ENCODE results near the gene ARHGEF7.

ARHGEF7 gene

DNA sequence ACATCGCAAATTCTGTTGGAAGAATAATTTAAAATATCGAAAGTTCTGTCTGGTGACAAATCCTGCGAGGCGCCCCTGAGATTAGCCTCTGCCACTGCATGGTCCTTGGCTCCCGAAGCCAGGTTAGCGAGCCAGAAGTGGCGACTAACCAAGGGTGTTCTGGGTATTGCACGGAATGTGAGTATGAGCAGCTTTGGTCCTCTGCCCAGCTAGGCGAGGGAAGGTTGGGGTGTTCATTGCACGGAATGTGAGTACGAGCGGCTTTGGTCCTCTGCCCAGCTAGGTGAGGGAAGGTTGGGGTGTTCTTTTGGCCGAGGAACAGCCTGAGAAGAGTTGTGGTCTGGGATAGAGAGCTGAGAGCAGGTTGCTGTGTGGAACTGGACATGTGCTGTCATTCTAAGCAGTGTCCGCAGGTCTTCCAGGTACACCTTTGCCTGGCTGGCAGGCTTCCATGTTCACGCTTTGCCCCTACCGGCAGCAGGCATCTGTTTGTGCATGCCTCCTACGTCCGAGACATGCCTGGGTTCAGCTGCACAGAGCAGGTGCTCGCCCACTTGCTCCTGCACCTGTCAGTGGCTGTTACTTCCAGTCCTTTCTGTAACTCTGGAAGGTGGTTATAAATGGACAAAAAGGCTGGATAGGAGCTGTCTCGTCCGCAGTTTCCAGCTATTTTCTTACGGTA lies 187.1 kb downstream of the ARHGEF7 start:
- no peak for DNase-seq (ENCODE audit: low spot score)

DNA sequence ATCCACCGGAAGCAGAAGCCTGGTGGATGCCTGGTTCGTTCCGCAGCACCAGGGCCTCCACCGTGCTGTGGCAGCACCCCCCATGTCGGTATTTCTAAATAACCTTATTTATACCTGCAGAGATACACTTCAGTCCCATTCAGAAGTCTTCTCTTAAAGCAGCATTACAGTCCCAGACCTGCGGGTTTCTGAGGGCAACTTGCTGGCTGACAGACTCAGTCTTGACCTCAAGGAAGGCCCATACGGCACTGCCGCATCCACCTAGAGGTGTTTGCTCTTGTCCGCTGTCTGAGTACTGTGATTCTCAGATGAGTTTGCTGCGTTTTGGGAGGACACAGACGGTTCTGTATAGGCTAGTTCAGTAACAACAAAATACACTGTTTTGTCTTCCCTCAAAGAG lies 188.4 kb downstream of the ARHGEF7 start:
- no peak for DNase-seq (ENCODE audit: low spot score)

DNA sequence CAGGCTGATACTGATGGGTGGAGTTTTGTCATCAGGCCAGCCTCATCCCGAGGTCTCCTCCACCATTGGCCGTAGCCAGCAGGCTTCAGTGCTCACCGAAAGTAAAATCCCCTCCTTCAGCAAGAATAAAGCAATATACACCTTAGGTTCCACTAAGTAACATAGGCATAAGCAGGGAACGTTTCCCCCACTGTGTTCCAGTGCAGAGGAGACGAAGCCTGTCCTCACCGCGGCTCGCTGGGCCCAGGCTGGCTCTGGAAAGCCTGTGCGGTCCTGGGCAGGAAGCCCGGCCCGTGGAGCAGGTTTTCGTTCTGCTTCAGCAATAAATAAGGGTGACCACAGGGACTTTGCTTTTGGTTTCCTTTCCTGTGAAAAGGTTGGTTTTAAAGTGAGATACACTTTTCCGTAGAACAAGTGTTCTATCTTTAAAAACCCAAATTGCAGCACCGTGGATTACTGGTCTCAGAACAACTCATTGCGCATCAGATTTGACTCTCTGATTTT lies 189.0 kb downstream of the ARHGEF7 start:
- no peak for DNase-seq (ENCODE audit: low spot score)

DNA sequence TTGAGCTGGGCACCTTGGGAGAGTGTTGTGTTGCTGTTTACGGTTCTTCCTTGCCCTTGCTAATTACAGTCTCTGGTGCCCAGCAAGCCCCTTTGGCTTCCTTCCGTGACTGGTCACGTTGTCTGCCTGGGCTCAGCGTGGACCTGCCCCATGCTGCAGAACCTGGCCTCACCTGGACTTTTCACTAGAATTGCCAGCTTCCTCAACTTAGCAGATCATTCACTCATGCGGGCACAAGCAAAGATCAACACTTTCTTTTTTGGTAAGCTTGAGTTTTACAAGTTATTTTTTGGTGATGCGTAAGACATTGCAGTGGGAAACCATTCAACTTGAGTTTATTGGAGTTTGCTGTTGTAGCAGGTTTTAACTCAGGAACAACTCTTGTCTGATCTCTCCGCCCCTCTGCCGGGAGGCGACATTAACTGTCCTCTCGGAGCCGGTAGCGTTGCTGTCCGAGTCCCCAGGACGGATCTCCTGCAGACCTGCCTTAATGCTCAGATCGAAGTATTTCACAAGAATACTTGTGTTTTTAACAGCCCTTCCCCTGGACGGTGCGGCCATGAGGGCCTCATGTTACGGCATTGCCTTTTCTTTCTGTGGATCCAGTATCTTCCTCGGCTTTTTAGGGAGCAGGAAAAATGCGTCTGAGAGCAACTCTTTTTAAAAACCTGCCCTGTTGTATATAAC lies 189.6 kb downstream of the ARHGEF7 start:
- DNase-seq (ENCODE audit: low spot score), result no peak

DNA sequence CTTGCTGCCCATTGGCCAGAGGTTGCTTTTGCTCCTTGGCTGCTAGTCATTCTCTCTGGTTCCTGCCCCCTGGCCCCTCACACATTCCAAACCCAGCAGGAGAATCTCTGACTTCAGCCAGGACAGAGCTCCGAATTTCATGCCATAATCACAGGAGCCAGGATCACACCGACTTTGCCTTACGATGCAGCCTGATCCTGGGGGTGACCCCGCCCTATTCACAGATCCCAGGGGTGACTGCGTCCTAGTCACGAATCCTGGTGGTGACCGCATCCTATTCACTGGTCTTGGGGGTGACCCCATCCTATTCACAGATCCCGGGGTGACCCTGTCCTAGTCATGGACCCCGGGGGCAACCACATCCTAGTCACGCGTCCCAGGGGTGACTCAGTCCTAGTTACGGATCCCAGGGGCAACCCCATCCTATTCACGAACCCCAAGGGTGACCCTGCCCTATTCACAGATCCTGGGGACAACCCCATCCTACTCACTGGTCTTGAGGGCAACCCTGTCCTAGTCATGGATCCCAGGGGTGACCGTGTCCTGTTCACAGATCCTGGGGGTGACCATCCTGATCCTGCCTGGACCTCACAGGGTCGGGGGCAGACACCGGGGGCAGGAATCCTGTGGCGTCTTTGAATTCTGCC lies 198.0 kb downstream of the ARHGEF7 start:
- DNase-seq (ENCODE audit: low spot score), result no peak

DNA sequence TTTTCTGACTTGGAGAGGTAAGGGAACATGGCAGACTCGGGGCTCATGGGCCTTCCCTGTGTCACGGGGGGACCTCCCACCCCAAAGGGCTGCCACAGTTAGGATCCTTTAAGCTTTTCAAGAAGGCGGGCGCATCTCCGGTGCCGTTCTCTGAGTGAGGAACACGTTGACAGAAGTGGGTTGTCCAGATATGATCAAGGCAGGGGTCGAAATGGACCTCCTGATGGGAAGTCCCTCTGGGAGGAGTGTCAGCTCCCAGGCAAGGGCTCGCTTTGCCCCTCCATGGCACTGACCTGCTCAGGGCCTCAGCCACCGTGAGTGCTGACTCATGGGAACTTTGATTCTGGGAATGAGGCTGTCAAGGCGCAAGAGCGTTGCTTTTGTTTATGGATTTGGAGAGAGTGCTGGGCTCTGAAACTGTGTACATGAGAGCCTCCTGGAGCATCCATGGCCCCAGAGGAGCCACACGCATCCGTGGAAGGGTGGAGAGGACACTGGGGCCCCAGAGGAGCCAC lies 198.9 kb downstream of the ARHGEF7 start:
- no peak for DNase-seq (ENCODE audit: low spot score)

DNA sequence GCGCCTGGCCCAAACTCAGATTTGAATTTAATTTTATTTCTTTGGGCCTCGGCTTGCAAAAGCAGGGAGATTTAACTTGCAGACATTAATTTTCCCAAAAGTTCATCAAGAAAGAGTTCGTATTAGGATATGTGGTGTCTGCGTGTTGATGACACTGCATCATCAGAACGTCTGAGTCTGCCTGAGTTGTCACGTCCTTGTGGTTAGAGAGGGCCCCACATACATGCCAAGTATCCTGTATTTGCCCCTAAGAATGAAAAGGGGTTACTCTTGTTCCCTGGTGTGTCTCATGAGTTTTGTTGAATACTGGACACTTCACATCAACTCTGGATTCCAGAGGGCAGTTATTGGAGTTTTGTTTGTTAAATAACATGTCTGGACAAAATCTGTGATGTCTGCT lies 199.7 kb downstream of the ARHGEF7 start:
- DNase-seq (ENCODE audit: low spot score), result no peak

DNA sequence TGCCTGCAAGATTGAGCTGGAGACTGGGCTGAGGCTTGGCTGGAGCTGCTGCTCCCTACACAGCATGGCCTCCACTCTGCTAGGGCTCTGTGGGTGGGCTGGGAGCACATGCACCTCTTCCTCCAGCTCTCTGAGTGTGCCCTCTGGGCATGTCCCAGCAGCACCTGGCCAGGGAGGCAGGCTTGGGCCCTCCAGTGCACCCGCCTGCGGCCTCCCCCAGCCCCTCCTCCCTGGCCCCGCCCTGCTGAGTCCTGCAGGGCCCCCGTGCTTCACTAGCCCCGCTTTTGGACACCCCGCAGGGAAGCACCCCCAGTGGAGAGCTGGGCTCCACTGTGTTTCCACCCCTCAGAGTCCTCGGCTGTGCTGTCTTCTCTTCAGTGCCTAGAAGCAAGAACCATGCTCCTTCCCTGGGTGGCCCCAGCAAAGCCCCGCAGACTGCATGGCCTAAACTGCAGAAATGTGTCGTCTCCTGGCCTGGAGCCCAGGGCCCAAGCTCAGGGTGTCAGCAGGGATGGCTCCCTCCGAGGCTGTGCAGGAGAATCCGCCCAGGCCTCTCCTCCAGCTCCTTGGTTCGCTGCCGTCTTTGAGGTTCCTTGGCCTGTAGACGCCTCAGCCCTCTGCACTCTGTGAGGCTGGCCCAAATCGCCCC lies 200.4 kb downstream of the ARHGEF7 start:
- no peak for DNase-seq (ENCODE audit: low spot score)

DNA sequence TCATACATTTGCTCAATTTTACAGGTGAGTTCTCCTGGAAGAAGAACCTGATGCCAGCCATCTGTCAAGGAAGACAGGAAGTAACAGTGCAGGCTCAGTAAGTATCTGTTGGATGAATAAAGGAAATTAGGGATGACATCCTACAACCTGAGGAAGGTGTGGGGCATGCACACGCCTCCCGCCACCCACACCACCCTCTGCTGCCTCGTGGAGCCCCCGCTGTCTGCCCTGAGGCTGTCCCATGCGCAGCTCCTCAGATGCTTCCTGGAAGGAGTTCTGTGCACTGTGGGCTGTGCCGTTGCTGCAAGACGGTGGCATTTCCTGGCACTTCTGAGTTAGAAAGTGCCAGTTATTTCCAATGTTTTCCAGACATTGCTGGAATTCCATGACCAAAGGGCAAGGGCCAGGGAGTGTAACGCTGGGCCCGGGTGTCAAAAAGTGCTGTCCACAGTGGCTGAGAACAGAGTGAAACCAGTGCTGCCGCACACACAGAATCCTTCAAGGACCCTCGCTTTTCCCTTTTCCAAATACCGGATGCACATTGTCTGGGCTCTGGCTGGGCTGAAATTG lies 201.1 kb downstream of the ARHGEF7 start:
- DNase-seq (ENCODE audit: low spot score), result no peak

DNA sequence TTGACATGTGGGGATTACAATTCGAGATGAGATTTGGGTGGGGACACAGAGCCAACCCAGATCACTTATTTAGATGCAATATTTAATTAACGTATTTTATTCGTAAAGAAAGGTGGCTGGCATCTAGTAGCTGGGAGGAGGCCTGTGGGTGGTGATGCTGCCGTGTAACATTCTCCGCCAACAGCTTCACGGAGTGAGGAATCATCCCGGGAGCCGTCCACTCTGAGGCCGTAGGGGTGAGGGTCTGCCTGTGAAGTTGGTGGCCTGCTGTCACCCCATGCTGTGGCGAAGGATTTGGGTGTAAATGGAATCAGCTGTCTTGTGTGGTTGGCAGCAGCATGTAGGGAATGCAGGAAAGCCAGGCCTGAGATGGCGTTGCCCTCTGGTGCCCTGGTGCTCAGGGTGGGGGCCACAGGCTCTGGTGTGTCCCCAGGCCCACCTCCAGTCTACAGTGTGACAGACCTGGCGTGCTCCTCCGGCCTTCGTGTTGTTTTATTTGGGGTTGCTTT lies 202.0 kb downstream of the ARHGEF7 start:
- DNase-seq (ENCODE audit: low spot score), result no peak

DNA sequence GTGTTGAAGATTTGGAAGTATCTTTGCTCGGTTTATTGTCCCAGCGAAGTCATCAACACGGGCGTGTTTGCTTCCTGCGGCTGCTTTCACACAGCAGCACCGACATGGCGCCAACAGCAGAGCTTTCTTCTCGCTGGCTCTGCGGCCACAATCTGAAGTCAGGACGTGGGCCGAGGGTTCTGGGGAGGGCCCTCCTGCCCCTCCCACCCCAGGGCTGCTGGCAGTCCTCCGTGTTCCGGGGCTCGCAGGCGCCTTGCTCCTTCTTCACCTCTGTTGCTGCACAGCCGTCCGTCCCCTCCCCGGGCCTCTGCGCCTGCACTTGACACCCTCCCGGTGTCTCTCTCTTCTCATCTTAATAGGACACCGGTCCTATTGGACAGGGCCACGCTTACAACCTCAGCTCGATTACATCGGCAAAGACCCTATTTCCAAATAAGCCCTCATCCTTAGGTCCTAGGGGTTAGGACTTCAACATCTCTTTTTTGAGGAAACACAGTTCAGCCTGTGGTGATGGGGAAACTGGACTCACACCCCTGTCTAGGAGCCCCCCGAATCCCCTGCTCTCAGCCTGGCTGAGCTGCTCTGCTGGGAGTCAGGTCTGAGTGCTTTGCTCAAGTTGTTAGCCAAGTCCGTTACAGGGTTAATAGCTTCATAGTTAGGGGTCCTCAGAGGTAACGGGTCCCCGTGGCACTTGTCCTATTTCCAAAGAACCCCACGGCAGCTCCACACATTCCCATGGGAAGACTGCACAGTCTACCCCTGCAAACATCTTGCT lies 202.6 kb downstream of the ARHGEF7 start:
- DNase-seq (ENCODE audit: low spot score), result no peak

DNA sequence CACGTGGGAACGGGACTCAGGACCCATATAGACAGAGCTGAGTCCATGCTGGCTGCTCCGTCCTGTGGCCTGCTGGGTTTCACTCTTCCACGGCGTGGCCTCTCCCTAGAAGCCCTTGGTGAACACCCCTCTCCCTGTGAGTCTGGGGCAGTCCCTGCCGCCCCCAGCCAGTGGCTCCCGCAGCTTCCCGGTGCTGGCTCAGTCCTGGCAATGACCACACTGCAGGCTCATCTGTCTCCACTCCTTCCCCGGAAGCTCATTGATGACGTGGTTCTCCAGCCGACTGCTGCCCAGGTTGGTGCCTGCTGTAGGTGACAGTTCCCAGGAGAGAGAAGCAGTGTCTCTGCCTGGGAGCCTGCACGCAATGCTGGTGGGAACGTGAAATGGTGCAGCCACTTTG lies 203.3 kb downstream of the ARHGEF7 start:
- no peak for DNase-seq (ENCODE audit: low spot score)

DNA sequence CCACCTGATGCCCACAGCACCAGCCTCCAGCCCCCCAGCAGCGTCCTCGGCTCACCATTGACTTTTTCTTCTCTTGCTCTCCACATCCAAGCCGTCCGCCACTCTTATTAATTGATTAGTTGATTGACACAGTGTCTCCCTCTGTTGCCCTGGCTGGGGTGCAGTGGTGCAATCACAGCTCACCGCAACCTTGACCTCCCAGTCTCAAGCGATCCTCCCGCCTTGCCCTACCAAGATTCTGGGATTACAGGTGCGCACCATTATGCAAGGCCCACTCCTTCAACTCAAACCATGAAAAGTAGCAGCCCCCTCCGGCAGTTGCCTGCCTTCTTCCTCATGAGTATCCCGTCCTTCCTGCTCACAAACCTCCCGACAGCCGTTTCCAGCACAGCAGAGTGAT lies 204.4 kb downstream of the ARHGEF7 start:
- DNase-seq (ENCODE audit: low spot score), result no peak

DNA sequence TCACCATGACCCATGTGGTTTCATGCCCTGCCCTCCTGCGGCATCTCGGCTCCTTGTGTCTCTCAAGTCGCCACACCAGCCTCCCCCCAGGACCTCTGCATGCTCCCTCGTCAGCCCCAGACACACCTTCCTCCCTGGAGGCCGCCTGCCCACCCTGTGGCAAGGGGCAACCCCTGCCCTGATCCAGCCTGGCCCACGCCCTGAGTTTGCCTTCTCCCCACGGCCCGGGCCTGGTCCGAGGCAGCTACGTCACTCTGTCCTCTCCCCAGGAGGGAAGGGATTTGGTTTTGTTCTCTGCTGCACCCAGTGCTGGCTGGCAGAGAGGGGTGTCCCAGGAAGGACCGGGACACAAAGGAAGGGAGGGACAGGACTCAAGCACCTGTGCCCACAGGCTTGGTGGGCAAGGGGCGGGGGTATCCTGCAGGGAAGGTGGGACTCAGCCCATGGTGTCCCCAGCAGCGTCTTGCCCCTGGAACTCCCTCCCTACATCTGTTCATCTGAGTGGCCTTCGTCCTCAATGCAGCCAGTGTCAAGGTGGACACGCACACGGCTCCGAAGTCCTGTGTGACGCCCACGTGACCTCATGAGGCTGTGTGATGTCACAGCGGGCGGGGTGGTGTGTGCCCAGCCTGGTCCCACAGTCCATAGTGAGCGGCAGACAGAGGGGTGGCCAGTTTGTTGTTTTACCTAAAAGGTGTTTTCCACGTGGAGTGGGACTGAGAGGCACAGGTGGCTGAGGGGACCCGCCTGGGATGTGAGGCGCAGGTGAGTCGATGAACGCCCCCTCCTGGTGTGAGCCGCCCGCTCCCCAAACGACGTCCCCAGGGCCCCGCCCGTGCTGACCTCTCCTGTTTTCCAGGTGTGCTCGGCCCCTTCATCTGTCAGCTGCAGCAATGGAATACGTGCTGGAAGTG lies 205.1 kb downstream of the ARHGEF7 start, which contains the start of gene TEX29:
Gene TEX29, plus strand, starts transcription at position 645 of the 914 bp plus-strand sequence. Its CDS starts 249 bp downstream, at position 894.
- no peak for DNase-seq (ENCODE audit: low spot score)

DNA sequence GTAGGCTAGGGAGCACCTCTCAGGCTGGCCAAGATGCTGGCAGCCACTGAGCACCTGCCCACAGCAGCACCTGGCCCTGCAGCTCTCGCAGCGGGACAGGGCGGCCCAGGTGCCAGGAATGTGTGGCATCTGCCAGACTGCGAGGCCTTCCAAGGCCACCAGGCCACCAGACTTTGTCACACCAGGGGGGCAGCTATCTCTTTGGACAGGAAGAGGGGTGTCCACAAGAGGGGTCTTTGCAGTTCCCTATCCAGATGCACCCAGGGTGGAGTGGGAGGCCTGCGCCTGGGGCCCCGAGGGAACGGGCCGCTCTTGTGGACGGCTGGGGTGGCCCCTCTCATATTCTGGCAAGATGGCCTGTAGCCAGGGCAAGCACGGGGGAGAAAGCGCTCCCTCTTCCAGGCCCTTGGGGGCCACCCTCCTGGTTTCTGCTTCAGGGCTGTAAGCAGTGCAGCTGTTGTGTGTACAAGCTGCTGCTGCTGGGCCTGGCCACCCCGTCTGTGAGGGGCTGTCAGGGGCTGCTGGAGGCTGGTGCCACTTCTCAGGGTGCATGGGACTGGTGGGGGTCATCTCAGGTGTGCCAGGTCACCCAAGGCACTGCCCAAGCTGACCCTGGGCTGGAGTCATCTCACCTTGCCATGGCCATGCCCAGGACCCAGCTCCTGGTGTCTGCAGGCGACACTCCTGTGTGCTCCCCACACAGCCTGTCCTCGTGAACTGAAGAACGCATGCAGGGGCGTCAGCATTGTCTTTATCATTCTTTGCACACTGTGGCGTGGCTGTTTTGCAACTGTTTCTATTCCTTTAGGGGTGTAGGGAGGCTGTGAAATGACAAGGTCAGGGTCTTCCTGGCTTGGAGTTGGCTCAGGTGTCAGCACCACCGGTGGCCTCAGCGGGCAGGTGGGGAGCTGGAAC lies 207.1 kb downstream of the ARHGEF7 start:
- no peak for DNase-seq (ENCODE audit: low spot score)

DNA sequence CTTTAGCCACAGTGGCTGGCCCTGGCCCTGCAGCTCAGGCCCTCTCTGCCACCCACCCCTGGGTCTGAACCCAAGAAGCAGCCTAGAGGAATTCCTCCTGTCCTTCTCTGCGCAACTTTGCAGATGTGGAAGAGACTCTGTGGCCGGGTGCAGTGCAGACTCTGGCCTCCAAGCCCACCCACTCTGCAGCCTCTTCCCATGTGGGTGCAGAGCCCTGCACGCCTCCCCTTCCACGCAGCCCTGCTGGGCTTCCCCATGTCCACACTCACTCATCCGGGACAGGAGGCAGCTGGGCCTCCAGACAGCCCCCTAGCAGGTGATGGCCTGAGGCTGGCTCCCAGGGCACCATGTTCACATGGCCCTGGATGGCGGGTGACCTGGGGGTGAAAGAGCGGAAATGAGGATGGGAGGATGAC lies 207.8 kb downstream of the ARHGEF7 start:
- no peak for DNase-seq (ENCODE audit: low spot score)

DNA sequence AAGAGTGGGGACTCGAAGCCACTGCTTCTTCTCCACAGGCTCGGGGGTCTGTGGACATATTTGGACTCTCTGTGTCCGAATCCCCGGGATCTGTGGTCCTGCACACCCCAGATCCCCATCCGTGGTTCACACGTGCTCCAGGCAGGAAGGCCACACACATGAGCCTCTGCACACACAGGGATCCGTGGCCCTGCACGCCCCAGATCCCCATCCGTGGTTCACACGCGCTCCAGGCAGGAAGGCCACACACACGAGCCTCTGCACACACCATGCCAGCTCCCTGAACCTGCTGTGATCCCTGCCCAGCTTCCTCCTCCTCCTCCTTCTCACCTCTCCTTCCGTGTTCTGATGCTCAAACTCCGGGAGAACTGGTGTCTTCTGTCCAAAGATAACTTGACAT lies 208.4 kb downstream of the ARHGEF7 start:
- no peak for DNase-seq (ENCODE audit: low spot score)

DNA sequence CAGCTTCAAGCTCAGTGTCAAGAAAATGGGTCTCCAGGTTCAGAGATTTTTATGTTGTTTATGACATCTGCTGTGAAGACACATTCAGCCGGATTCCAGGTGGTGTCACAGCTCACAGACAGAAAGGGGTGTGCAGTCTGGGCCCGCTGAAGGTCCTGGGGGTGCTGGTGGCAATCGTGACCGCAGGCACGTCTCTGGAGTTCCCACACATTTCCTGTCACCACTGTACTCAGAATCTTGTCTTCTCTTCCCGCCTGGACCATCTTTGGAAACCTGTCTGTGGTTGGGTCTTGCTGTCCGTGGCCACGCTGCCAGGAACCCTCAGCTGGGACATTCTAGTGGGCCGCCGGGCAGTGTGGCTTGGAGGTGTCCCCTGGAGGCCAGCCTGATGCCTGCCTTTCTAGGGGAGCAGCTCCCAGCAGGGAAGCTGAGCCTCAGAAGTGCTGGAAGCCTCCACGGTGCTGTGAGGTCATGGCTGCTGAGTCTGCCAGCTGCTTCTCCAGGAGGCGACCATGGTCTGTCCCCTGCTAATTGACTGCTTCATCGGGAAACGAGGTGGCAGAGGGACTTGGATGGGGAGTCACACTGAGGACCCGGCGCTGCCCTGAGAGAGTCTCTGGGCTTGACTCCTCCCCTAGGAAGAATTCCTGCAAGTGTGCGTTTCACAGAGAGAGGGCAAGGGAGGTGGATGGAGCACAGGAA lies 209.0 kb downstream of the ARHGEF7 start:
- DNase-seq (ENCODE audit: low spot score), result no peak

Measured in kidney tubule cell (primary cell).